GM21529 (cell line): Measurements from ENCODE around the gene FAM200B.

Experiments used
- ATAC-seq: cut with Tn5 transposase; IDR thresholded peaks from one replicate; pipeline ENCODE4 v1.9.1; 2021; ENCODE audit not compliant: unreplicated experiment

FAM200B gene

GRCh38 chr4:15695240-15695699 is 13.6 kb downstream of the FAM200B start:
- ATAC-seq = no peak

- no peak for ATAC-seq
Measured at GRCh38 chr4:15695729-15696128, 14.1 kb downstream of the FAM200B start.

GRCh38 chr4:15696866-15697265 is 15.2 kb downstream of the FAM200B start:
- ATAC-seq = no peak

GRCh38 chr4:15702941-15703403 is 21.3 kb downstream of the FAM200B start, which contains the start of gene BST1:
Gene BST1, plus strand, starts transcription at chr4:15703065. Its CDS starts 80 bp downstream, at chr4:15703145.
- peak; percentile 75 for ATAC-seq

- no peak for ATAC-seq
Measured at GRCh38 chr4:15703439-15703838, 21.8 kb downstream of the FAM200B start.

- ATAC-seq = no peak
Measured at GRCh38 chr4:15704129-15704528, 22.5 kb downstream of the FAM200B start.

- ATAC-seq = no peak
Measured at GRCh38 chr4:15706646-15707362, 25.2 kb downstream of the FAM200B start.

- ATAC-seq = no peak
Measured at GRCh38 chr4:15707363-15707715, 25.7 kb downstream of the FAM200B start.

GRCh38 chr4:15711762-15712161 is 30.1 kb downstream of the FAM200B start:
- ATAC-seq = no peak

- ATAC-seq = no peak
Measured at GRCh38 chr4:15712214-15712613, 30.6 kb downstream of the FAM200B start.

GRCh38 chr4:15714141-15714540 is 32.5 kb downstream of the FAM200B start:
- no peak for ATAC-seq

- ATAC-seq = no peak
Measured at GRCh38 chr4:15714646-15715435, 33.2 kb downstream of the FAM200B start.

GRCh38 chr4:15716115-15716514 is 34.5 kb downstream of the FAM200B start:
- no peak for ATAC-seq

- ATAC-seq = no peak
Measured at GRCh38 chr4:15717086-15717485, 35.5 kb downstream of the FAM200B start.

- ATAC-seq = no peak
Measured at GRCh38 chr4:15717657-15718416, 36.2 kb downstream of the FAM200B start.

GRCh38 chr4:15718465-15718864 is 36.8 kb downstream of the FAM200B start:
- no peak for ATAC-seq

- ATAC-seq = no peak
Measured at GRCh38 chr4:15718959-15719358, 37.3 kb downstream of the FAM200B start.

- ATAC-seq = no peak
Measured at GRCh38 chr4:15719506-15719905, 37.9 kb downstream of the FAM200B start.

GRCh38 chr4:15720851-15721250 is 39.2 kb downstream of the FAM200B start:
- ATAC-seq = no peak

GRCh38 chr4:15725608-15726007 is 44.0 kb downstream of the FAM200B start:
- ATAC-seq = no peak

- ATAC-seq = peak; percentile 75
Measured at GRCh38 chr4:15729910-15730533, 48.4 kb downstream of the FAM200B start.
